Body of pancreas (tissue), 4 donors: Measurements from ENCODE around the gene CCDC141.

Source experiments
- CTCF ChIP-seq, 7 experiments: fragments of 450-650 bp in 4 of 7; fragments of 200-600 bp in 3 of 7; sonication (generic) in 3 of 7; IDR thresholded peaks; one replicate each; pipeline ENCODE4 v1.5.1; 2016 to 2019; ENCODE audit warnings: antibody characterized with exemption in 7 of 7
- POLR2A ChIP-seq, 3 donors: fragments of 450-650 bp; IDR thresholded peaks; one replicate each; pipeline ENCODE4 v1.6.1; 2016; ENCODE audit warnings: antibody characterized with exemption in 3 of 3, mild to moderate bottlenecking in 2 of 3

DNA sequence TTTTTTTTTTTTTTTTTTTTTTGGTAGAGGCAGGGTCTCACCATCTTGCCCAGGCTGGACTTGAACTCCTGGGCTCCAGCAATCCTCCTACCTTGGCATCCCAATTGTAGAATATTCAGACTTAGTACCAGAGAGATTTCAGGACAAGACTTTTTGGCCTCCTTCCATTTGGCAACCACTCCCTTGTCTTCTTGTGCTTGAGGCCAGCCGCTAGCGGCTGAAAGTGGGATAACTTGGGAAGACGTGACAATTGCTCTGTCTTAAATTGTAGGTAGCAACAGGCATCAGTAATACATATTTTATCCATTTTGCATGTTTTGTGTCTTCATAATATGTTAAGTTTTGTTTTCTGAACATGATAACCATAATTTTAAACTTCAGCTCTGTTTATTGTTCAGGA, 189.4 kb downstream of the CCDC141 start:
- peak in 4 of 7 experiments; percentile 15 to 38 (median 22) for TF ChIP-seq CTCF (IDR thresholded peaks at IDR 0.05)
- no peak for TF ChIP-seq POLR2A (IDR thresholded peaks at IDR 0.05)
